HepG2 (cell line): ENCODE data around the gene COASY. TPM values are rescaled to one million over a fixed set of nuclear protein-coding genes. Genes with fewer than 3 reads are reported as not detected.
A peak's percentile ranks its signal among the peaks of the same experiment; 100 is the strongest.

Experiments used
- ATRX ChIP-seq: sonication (generic); formaldehyde crosslinking; IDR thresholded peaks from 2 replicates; pipeline ENCODE4 v1.4.0; 2020; ENCODE audit warnings: missing genetic modification reagents, borderline replicate concordance
- CCAR2 ChIP-seq: fragments of 200-400 bp; formaldehyde crosslinking; optimal IDR thresholded peaks from 2 replicates; pipeline ENCODE3; 2018; ENCODE audit warnings: low read depth, mild to moderate bottlenecking, low read length, moderate library complexity
- HNRNPK ChIP-seq: fragments of 200-400 bp; formaldehyde crosslinking; IDR thresholded peaks from 2 replicates; pipeline ENCODE4 v1.6.1; 2018; ENCODE audit warnings: low read length, low read depth, moderate library complexity, mild to moderate bottlenecking; ENCODE audit not compliant: poor library complexity, severe bottlenecking
- ISL2 ChIP-seq: sonication (generic); formaldehyde crosslinking; IDR thresholded peaks from 2 replicates; pipeline ENCODE4 v1.5.0; 2020; ENCODE audit warnings: missing genetic modification reagents
- KLF6 ChIP-seq: IDR thresholded peaks from 2 replicates; pipeline ENCODE4 v1.8.0; 2016; ENCODE audit warnings: missing biosample characterization, missing genetic modification reagents
- PCBP2 ChIP-seq: fragments of 200-400 bp; formaldehyde crosslinking; optimal IDR thresholded peaks from 2 replicates; pipeline ENCODE3; 2018; ENCODE audit warnings: low read length, low read depth; ENCODE audit not compliant: poor library complexity, severe bottlenecking
- SKI ChIP-seq: fragments of 450-650 bp; IDR thresholded peaks from one replicate; pipeline ENCODE4 v1.6.1; 2018; ENCODE audit warnings: mild to moderate bottlenecking; ENCODE audit not compliant: partially characterized antibody
- SPEN ChIP-seq: sonication (generic); formaldehyde crosslinking; IDR thresholded peaks from 2 replicates; pipeline ENCODE4 v1.5.1; 2020; ENCODE audit warnings: low read depth, mild to moderate bottlenecking, missing genetic modification reagents
- ZMYM3 ChIP-seq: sonication (generic); formaldehyde crosslinking; IDR thresholded peaks from 2 replicates; pipeline ENCODE4 v1.5.1; 2020; ENCODE audit warnings: mild to moderate bottlenecking, missing genetic modification reagents
- ZNF577 ChIP-seq: sonication (generic); formaldehyde crosslinking; IDR thresholded peaks from 2 replicates; pipeline ENCODE4 v1.4.0; 2020; ENCODE audit warnings: mild to moderate bottlenecking, low read depth, missing genetic modification reagents, borderline replicate concordance
- ZNF607 ChIP-seq: sonication (generic); formaldehyde crosslinking; IDR thresholded peaks from 2 replicates; pipeline ENCODE4 v1.5.1; 2020; ENCODE audit warnings: missing genetic modification reagents, mild to moderate bottlenecking, borderline replicate concordance
- ZNF629 ChIP-seq: sonication (generic); formaldehyde crosslinking; conservative IDR thresholded peaks from 2 replicates; pipeline ENCODE4 v1.5.0; 2020; ENCODE audit warnings: missing genetic modification reagents
- ZNF724P ChIP-seq: sonication (generic); formaldehyde crosslinking; IDR thresholded peaks from 2 replicates; pipeline ENCODE4 v1.8.0; 2022; ENCODE audit warnings: missing genetic modification reagents, borderline replicate concordance
- ZNF747 ChIP-seq: sonication (generic); formaldehyde crosslinking; IDR thresholded peaks from 2 replicates; pipeline ENCODE4 v1.8.1; 2023; ENCODE audit warnings: missing genetic modification reagents, mild to moderate bottlenecking, borderline replicate concordance
- polyA plus RNA-seq, 8 experiments: library from polyadenylated mRNA; depleted of rRNA in 3 of 8; stranded (reverse) in 7 of 8; unstranded in 1 of 8; fragments of >200 nt; fragmentation: Illumina TruSeq in 4 of 8; extraction: Trizol in 4 of 8; gene quantifications; 2 replicates each; pipeline versions ENCODE4 v1.2.1 to v1.2.3, GENCODE V29; 2011 to 2016; ENCODE audit warnings: low read depth in 4 of 8, missing spikeins in 1 of 8, mixed read lengths in 1 of 8; ENCODE audit not compliant: insufficient read depth in 1 of 8
- total RNA-seq, 5 experiments: library from RNA; depleted of rRNA; stranded (reverse); fragments of >200 nt; fragmentation: Illumina TruSeq; extraction: Trizol; gene quantifications; 2 replicates each; pipeline ENCODE4 v1.2.3, GENCODE V29; 2016; ENCODE audit warnings: low read depth in 1 of 5
- TF ChIP-seq, protein P1 (sequence below): sonication (generic); formaldehyde crosslinking; IDR thresholded peaks from one replicate; pipeline ENCODE4 v1.5.1; 2020; ENCODE audit warnings: mild to moderate bottlenecking, missing genetic modification reagents; ENCODE audit errors: not compliant biosample characterization
- TF ChIP-seq, protein P2 (sequence below): IDR thresholded peaks from 2 replicates; pipeline ENCODE4 v1.4.0; 2020; ENCODE audit warnings: mild to moderate bottlenecking, missing genetic modification reagents

The COASY gene
- total and polyA plus RNA-seq, 2 of the 13 experiments (the other 11 are each of a cell fraction or from before 2014, with no cell fraction given) = 90.7 to 125 TPM

DNA sequence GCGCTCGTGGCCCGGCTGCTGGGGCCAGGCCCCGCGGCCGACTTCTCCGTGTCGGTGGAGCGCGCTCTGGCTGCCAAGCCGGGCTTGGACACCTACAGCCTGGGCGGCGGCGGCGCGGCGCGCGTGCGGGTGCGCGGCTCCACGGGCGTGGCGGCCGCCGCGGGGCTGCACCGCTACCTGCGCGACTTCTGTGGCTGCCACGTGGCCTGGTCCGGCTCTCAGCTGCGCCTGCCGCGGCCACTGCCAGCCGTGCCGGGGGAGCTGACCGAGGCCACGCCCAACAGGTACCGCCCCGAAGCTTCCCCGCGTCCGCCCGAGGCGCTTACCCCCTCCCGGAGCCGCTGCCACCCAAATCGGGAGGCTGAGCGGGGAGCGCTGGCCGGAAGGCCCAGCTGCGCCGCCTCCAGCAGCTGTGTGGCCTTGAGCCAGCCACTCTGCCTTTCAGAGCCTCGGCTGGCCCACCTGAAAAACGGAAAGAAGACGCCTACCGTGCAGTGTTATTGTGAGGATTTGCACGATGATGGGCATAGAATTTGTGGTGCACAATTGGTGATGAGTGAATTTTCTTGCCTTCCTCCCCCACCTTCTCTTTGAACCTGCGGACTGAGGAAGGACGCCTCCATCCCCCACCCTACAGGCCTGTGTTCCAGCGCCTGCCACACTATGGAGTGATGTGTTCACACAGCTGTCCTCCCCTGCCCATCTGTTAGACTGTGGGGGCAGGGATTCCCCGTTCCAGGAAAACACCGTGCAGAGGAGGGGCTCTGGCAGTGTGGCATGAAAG, 25.4 kb upstream of the COASY start (continued):
- TF ChIP-seq, protein P1, sequence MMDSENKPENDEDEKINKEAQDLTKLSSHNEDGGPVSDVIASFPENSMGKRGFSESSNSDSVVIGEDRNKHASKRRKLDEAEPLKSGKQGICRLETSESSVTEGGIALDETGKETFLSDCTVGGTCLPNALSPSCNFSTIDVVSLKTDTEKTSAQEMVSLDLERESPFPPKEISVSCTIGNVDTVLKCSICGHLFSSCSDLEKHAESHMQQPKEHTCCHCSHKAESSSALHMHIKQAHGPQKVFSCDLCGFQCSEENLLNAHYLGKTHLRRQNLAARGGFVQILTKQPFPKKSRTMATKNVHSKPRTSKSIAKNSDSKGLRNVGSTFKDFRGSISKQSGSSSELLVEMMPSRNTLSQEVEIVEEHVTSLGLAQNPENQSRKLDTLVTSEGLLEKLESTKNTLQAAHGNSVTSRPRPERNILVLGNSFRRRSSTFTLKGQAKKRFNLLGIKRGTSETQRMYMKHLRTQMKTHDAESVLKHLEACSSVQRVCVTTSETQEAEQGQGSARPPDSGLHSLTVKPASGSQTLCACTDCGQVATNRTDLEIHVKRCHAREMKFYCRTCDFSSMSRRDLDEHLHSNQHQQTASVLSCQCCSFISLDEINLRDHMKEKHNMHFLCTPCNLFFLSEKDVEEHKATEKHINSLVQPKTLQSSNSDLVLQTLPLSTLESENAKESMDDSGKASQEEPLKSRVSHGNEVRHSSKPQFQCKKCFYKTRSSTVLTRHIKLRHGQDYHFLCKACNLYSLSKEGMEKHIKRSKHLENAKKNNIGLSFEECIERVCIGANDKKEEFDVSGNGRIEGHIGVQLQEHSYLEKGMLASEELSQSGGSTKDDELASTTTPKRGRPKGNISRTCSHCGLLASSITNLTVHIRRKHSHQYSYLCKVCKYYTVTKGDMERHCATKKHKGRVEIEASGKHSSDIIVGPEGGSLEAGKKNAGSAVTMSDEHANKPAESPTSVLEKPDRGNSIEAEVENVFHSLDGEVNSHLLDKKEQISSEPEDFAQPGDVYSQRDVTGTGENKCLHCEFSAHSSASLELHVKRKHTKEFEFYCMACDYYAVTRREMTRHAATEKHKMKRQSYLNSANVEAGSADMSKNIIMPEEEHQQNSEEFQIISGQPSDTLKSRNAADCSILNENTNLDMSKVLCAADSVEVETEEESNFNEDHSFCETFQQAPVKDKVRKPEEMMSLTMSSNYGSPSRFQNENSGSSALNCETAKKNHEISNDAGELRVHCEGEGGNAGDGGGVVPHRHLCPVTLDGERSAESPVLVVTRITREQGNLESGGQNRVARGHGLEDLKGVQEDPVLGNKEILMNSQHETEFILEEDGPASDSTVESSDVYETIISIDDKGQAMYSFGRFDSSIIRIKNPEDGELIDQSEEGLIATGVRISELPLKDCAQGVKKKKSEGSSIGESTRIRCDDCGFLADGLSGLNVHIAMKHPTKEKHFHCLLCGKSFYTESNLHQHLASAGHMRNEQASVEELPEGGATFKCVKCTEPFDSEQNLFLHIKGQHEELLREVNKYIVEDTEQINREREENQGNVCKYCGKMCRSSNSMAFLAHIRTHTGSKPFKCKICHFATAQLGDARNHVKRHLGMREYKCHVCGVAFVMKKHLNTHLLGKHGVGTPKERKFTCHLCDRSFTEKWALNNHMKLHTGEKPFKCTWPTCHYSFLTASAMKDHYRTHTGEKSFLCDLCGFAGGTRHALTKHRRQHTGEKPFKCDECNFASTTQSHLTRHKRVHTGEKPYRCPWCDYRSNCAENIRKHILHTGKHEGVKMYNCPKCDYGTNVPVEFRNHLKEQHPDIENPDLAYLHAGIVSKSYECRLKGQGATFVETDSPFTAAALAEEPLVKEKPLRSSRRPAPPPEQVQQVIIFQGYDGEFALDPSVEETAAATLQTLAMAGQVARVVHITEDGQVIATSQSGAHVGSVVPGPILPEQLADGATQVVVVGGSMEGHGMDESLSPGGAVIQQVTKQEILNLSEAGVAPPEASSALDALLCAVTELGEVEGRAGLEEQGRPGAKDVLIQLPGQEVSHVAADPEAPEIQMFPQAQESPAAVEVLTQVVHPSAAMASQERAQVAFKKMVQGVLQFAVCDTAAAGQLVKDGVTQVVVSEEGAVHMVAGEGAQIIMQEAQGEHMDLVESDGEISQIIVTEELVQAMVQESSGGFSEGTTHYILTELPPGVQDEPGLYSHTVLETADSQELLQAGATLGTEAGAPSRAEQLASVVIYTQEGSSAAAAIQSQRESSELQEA (CRISPR knock-in tag) = peak; percentile 52
- TF ChIP-seq ZNF629 = 0 out of 2 replicates have a peak, but pooled peaks have one; percentile 17
- peak; percentile 20 for TF ChIP-seq SKI
- peak; percentile 54 for TF ChIP-seq CCAR2
- TF ChIP-seq ZNF747 (CRISPR knock-in tag) = peak; percentile 23; the same call in 1 of the 2 replicates
- TF ChIP-seq, protein P2, sequence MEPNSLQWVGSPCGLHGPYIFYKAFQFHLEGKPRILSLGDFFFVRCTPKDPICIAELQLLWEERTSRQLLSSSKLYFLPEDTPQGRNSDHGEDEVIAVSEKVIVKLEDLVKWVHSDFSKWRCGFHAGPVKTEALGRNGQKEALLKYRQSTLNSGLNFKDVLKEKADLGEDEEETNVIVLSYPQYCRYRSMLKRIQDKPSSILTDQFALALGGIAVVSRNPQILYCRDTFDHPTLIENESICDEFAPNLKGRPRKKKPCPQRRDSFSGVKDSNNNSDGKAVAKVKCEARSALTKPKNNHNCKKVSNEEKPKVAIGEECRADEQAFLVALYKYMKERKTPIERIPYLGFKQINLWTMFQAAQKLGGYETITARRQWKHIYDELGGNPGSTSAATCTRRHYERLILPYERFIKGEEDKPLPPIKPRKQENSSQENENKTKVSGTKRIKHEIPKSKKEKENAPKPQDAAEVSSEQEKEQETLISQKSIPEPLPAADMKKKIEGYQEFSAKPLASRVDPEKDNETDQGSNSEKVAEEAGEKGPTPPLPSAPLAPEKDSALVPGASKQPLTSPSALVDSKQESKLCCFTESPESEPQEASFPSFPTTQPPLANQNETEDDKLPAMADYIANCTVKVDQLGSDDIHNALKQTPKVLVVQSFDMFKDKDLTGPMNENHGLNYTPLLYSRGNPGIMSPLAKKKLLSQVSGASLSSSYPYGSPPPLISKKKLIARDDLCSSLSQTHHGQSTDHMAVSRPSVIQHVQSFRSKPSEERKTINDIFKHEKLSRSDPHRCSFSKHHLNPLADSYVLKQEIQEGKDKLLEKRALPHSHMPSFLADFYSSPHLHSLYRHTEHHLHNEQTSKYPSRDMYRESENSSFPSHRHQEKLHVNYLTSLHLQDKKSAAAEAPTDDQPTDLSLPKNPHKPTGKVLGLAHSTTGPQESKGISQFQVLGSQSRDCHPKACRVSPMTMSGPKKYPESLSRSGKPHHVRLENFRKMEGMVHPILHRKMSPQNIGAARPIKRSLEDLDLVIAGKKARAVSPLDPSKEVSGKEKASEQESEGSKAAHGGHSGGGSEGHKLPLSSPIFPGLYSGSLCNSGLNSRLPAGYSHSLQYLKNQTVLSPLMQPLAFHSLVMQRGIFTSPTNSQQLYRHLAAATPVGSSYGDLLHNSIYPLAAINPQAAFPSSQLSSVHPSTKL (CRISPR knock-in tag) = peak; percentile 83
- TF ChIP-seq KLF6 (CRISPR knock-in tag) = no peak
- TF ChIP-seq ZMYM3 = peak; percentile 67; the same call in 1 of the 2 replicates
- no peak for TF ChIP-seq PCBP2
- TF ChIP-seq ZNF577 = no peak
- TF ChIP-seq ZNF724P (CRISPR knock-in tag) = peak; percentile 21; the same call in 1 of the 2 replicates
- TF ChIP-seq ATRX (CRISPR knock-in tag) = peak; percentile 83; the same call in 1 of the 2 replicates
- peak; percentile 70; the same call in 1 of the 2 replicates for TF ChIP-seq ZNF607
- TF ChIP-seq SPEN (CRISPR knock-in tag) = peak; percentile 80
- peak; percentile 85 for TF ChIP-seq HNRNPK
- peak; percentile 67 for TF ChIP-seq ISL2
